D721Med (cell line): ENCODE measurements around the gene TUBGCP2.

Experiments used
- DNase-seq: peaks from one replicate; pipeline ENCODE4 v3.0.0; 2011; ENCODE audit warnings: low spot score; ENCODE audit not compliant: insufficient read length
- FAIRE-seq: peaks from 2 replicates; lab custom pipeline; 2011; peaks lifted over from hg19 to GRCh38; lab: Jason Lieb, UNC
- TF ChIP-seq, protein P1 (sequence below): IDR thresholded peaks from 2 replicates; pipeline ENCODE4 v1.5.1; 2012; ENCODE audit warnings: mild to moderate bottlenecking, control low read depth; ENCODE audit not compliant: insufficient read depth; ENCODE audit errors: missing control alignments

The TUBGCP2 gene

DNA sequence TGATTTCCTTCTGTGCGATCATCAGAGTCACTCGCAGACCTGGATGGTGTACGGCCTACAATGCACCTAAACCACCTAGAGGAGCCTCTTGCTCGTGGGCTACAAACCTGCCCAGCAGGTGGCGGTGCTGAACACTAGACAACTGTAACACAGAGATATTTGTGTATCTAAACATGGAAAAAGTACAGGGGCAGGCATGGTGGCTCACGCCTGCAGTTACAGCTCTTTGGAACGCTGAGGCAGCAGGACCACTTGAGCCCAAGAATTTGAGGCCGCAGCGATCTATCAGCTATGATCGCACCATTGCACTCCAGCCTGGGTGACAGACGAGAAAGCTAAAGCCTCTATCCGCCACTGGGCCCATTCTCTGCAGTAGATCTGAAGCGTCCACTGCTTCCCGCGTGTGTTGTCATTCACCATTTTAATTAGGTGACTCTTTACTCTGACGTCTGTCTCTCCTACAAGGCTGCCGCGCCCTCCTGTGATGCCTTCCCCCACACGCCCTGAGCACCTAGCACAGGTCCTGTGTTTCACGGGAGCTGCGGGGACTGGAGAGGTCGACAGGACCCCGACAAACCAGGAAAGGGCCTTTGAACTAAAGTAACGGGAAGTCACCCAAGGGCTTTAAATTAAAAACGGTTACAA is 774 bp downstream of the TUBGCP2 start:
- FAIRE-seq (no peak), DNase-seq (no peak)
- TF ChIP-seq, protein P1, sequence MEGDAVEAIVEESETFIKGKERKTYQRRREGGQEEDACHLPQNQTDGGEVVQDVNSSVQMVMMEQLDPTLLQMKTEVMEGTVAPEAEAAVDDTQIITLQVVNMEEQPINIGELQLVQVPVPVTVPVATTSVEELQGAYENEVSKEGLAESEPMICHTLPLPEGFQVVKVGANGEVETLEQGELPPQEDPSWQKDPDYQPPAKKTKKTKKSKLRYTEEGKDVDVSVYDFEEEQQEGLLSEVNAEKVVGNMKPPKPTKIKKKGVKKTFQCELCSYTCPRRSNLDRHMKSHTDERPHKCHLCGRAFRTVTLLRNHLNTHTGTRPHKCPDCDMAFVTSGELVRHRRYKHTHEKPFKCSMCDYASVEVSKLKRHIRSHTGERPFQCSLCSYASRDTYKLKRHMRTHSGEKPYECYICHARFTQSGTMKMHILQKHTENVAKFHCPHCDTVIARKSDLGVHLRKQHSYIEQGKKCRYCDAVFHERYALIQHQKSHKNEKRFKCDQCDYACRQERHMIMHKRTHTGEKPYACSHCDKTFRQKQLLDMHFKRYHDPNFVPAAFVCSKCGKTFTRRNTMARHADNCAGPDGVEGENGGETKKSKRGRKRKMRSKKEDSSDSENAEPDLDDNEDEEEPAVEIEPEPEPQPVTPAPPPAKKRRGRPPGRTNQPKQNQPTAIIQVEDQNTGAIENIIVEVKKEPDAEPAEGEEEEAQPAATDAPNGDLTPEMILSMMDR, result peak; percentile 70

DNA sequence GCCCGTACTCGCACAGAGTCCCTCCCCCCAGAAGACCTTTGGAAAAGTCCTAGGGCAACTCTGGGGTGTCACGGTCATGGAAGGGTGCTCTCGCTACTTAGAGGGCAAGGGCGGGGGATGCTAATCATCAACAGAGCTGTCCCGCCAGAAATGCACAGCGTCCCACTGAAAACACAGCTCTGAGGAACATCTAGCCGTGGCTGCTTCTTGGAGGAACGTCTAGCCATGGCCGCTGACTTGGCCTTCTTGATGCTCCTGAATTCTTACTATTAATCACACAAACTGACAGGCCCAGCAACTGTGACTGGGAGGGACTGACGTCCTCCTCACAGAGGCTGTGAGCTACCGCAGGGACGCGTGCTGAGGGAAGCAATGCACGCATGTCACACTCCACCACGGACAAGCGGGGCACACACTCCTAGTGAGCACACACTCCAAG is 1.7 kb downstream of the TUBGCP2 start:
- no peak for FAIRE-seq
- no peak for DNase-seq
- TF ChIP-seq, protein P1, result no peak

DNA sequence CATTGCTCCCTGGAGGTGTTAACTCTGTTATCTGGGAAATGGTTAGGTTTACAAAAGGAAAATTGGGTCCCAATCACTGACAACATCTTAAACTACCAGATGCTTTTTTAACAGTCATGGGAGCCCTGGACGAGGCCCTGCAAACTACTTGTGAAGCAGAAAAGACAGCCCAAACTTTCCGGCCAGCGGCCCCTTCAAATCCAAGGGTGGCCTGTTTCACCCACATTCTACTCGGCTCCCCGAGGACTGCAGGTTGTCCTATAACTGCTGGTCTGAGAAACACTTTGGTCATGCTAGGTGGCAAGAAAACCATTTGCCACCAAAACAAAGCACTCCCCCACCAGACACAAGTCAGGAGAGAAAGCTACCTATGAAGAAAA is 2.6 kb downstream of the TUBGCP2 start:
- TF ChIP-seq, protein P1, result no peak
- no peak for DNase-seq
- FAIRE-seq, result no peak

DNA sequence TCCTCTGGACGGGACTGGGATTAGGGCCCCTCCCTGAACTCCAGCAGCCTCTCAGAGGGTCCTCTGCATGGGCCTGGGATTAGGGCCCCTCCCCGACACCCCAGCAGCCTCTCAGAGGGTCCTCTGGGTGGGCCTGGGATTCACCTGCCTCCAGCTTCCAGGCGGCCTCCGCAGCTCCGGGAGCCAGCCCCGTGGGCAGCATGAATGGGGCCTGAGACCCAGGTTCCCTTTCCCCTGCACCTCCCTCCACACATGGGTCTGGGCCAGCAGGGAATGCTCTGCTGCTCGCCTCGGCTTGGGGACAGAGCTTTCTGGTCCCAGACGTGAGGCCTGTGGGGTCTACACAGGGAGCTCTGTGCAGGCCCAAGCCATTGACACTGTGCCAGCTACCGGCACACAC is 5.5 kb downstream of the TUBGCP2 start:
- DNase-seq (no peak), FAIRE-seq (no peak)
- TF ChIP-seq, protein P1, result no peak

DNA sequence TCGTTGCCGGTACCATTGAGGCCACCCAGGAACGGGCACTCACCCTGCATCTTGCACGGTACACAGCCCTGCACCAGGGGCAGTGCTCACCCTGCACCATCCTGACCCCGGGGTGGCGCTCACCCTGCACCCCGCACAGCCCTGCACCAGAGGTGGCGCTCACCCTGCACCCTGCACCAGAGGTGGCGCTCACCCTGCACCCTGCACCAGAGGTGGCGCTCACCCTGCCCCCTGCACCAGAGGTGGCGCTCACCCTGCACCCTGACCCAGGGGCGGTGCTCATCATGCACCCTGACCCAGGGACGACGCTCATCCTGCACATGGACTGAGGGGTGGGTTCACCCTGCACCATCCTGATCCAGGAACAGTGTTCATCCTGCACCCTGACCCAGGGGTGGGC is 6.4 kb downstream of the TUBGCP2 start:
- no peak for DNase-seq
- TF ChIP-seq, protein P1, result no peak
- FAIRE-seq, result no peak

DNA sequence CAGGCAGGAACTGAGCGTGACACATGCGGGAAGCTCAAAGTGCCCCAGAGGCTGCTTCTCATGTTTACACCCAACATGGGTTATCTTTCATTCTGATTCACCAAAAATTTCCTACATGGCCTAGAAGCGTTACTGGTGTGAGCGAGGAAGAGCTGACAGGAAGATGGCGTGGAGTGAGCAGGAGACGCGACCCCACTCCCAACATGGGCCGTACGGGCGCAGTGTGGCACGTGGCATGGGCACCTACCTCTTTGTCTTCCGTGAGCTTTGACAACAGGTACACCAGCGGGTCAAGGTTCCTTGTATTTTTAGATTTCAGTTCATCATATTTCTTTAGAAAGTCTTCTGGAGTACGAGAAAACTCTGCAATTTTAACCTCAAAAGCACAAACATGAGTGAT is 8.9 kb downstream of the TUBGCP2 start:
- DNase-seq, result no peak
- FAIRE-seq, result no peak
- TF ChIP-seq, protein P1, result no peak

DNA sequence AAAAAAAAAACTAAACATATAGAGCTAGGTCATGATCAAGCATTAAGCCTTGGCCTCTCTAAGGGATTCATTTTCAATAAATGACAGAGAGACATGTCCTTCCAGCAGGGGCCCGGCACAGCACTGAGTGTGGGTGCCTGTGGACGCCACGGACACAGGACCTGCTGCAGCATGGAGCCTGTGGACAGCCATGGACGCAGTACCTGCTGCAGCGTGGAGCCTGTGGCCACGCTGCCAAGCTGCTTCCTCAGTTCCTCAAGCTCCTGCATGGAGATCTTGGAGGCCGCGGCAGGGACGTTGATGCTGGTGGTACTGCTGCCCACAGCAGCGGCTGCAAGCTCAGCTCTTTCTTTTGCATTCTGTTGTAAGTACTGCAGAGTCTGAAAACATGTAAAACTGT is 9.4 kb downstream of the TUBGCP2 start:
- FAIRE-seq (no peak), DNase-seq (no peak)

More for the DNA sequence above, 9.4 kb downstream of the TUBGCP2 start:
- TF ChIP-seq, protein P1, result no peak
